HepG2 (cell line): ENCODE data around the gene GLCE. TPM values are rescaled to one million over a fixed set of nuclear protein-coding genes. Genes with fewer than 3 reads are reported as not detected.

Experiments used
- EHMT2 ChIP-seq: fragments of 200-600 bp; sonication (generic); IDR thresholded peaks from 2 replicates; pipeline ENCODE4 v1.7.0; 2017; ENCODE audit warnings: antibody characterized with exemption, low read depth, low read length, borderline replicate concordance
- ERF ChIP-seq: IDR thresholded peaks from 2 replicates; pipeline ENCODE4 v1.6.1; 2018; ENCODE audit warnings: missing biosample characterization, missing genetic modification reagents
- MZF1 ChIP-seq: sonication (generic); formaldehyde crosslinking; IDR thresholded peaks from 2 replicates; pipeline ENCODE4 v1.8.1; 2023; ENCODE audit warnings: mild to moderate bottlenecking, missing genetic modification reagents, borderline replicate concordance
- PAF1 ChIP-seq: IDR thresholded peaks from 2 replicates; pipeline ENCODE4 v1.6.1; 2016; ENCODE audit warnings: missing genetic modification reagents, missing compliant biosample characterization
- SP2 ChIP-seq: sonication (generic); formaldehyde crosslinking; IDR thresholded peaks from 2 replicates; pipeline ENCODE4 v1.5.1; 2020; ENCODE audit warnings: mild to moderate bottlenecking, missing genetic modification reagents
- STAG1 ChIP-seq: sonication (generic); formaldehyde crosslinking; IDR thresholded peaks from 2 replicates; pipeline ENCODE4 v1.4.0; 2020; ENCODE audit warnings: missing genetic modification reagents
- TCF7 ChIP-seq: sonication (generic); IDR thresholded peaks from 2 replicates; pipeline ENCODE4 v1.6.1; 2016; ENCODE audit warnings: antibody characterized with exemption, low read depth
- ZC3H13 ChIP-seq: sonication (generic); formaldehyde crosslinking; IDR thresholded peaks from 2 replicates; pipeline ENCODE4 v1.8.1; 2023; ENCODE audit warnings: mild to moderate bottlenecking, missing genetic modification reagents, moderate library complexity
- ZMYM4 ChIP-seq: sonication (generic); formaldehyde crosslinking; IDR thresholded peaks from 2 replicates; pipeline ENCODE4 v1.8.1; 2023; ENCODE audit warnings: mild to moderate bottlenecking, missing genetic modification reagents
- ZNF317 ChIP-seq: sonication (generic); formaldehyde crosslinking; IDR thresholded peaks from 2 replicates; pipeline ENCODE4 v1.5.0; 2020; ENCODE audit warnings: mild to moderate bottlenecking, missing genetic modification reagents
- ZNF552 ChIP-seq: sonication (generic); formaldehyde crosslinking; IDR thresholded peaks from 2 replicates; pipeline ENCODE4 v1.9.0; 2022; ENCODE audit warnings: missing genetic modification reagents, mild to moderate bottlenecking, borderline replicate concordance
- polyA plus RNA-seq, 8 experiments: library from polyadenylated mRNA; depleted of rRNA in 3 of 8; stranded (reverse) in 7 of 8; unstranded in 1 of 8; fragments of >200 nt; fragmentation: Illumina TruSeq in 4 of 8; extraction: Trizol in 4 of 8; gene quantifications; 2 replicates each; pipeline versions ENCODE4 v1.2.1 to v1.2.3, GENCODE V29; 2011 to 2016; ENCODE audit warnings: low read depth in 4 of 8, missing spikeins in 1 of 8, mixed read lengths in 1 of 8; ENCODE audit not compliant: insufficient read depth in 1 of 8
- total RNA-seq, 5 experiments: library from RNA; depleted of rRNA; stranded (reverse); fragments of >200 nt; fragmentation: Illumina TruSeq; extraction: Trizol; gene quantifications; 2 replicates each; pipeline ENCODE4 v1.2.3, GENCODE V29; 2016; ENCODE audit warnings: low read depth in 1 of 5
- TF ChIP-seq, protein P1 (sequence below): sonication (generic); formaldehyde crosslinking; IDR thresholded peaks from 2 replicates; pipeline ENCODE4 v1.8.1; 2023; ENCODE audit warnings: mild to moderate bottlenecking, missing genetic modification reagents
- TF ChIP-seq, protein P2 (sequence below): sonication (generic); formaldehyde crosslinking; IDR thresholded peaks from 2 replicates; pipeline ENCODE4 v1.4.0; 2020; ENCODE audit warnings: mild to moderate bottlenecking, missing genetic modification reagents
- TF ChIP-seq, protein P3 (sequence below): IDR thresholded peaks from 2 replicates; pipeline ENCODE4 v1.4.0; 2020; ENCODE audit warnings: mild to moderate bottlenecking, missing genetic modification reagents
- TF ChIP-seq, protein P4 (sequence below): sonication (generic); formaldehyde crosslinking; IDR thresholded peaks from 2 replicates; pipeline ENCODE4 v1.4.0; 2020; ENCODE audit warnings: missing genetic modification reagents, borderline replicate concordance
- TF ChIP-seq, protein P5 (sequence below): sonication (generic); formaldehyde crosslinking; IDR thresholded peaks from 2 replicates; pipeline ENCODE4 v1.5.1; 2020; ENCODE audit warnings: mild to moderate bottlenecking, missing genetic modification reagents, borderline replicate concordance

Gene GLCE
- total and polyA plus RNA-seq, 2 of the 13 experiments (the other 11 are each of a cell fraction or from before 2014, with no cell fraction given), result 12.9 to 23.4 TPM

DNA sequence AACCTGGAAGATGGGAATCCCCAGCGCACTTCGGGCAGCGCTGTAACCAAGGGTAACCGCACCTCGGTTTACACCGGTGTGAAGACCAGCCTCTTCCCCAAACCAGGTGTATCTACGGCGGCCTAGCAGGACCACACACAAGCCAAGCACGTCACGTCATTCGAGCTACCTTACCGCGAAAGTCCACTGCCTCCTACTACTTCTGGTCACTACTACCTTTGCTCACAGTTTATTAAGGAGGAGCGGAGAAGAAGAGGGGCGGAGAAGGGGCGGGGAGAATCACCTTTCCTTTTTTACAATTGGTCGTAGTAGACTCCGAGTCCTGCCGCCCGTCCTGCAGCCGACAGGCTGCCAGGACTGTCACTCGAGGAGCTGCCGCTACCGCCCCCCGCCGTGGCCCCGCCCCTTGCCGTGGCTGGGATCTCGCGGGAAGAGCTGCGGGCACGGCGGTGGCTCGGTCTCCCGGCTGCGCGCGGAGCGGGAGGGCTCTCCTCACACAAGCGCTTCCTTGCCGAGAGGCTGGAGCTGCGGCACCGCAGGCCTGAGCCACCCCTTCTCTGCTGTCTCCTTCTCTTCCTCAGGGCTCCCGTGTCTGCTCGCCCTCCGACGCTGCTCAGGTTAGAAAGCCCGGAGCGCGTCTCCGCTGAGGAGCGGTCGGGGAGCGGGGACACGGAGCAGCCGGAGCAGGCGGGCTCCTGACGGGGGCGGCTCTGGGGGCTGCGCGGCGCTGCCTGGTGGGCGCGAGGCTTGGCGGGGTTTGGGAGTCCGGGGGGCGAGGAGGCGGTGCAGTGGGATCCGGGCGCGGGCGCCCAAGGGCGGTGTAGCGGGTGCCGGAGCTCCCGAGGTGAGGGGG lies at the start of gene GLCE (continued):
- TF ChIP-seq, protein P1, sequence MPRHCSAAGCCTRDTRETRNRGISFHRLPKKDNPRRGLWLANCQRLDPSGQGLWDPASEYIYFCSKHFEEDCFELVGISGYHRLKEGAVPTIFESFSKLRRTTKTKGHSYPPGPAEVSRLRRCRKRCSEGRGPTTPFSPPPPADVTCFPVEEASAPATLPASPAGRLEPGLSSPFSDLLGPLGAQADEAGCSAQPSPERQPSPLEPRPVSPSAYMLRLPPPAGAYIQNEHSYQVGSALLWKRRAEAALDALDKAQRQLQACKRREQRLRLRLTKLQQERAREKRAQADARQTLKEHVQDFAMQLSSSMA (CRISPR knock-in tag), result no peak
- TF ChIP-seq SP2 (CRISPR knock-in tag) (peak; percentile 93), MZF1 (CRISPR knock-in tag) (0 out of 2 replicates have a peak, but pooled peaks have one; percentile 80), ZNF552 (CRISPR knock-in tag) (no peak), ZMYM4 (CRISPR knock-in tag) (peak; percentile 89; the same call in 1 of the 2 replicates), STAG1 (no peak), ERF (CRISPR knock-in tag) (0 out of 2 replicates have a peak, but pooled peaks have one; percentile 80), EHMT2 (no peak), ZC3H13 (no peak), PAF1 (CRISPR knock-in tag) (no peak), ZNF317 (CRISPR knock-in tag) (no peak), TCF7 (no peak)
- TF ChIP-seq, protein P2, sequence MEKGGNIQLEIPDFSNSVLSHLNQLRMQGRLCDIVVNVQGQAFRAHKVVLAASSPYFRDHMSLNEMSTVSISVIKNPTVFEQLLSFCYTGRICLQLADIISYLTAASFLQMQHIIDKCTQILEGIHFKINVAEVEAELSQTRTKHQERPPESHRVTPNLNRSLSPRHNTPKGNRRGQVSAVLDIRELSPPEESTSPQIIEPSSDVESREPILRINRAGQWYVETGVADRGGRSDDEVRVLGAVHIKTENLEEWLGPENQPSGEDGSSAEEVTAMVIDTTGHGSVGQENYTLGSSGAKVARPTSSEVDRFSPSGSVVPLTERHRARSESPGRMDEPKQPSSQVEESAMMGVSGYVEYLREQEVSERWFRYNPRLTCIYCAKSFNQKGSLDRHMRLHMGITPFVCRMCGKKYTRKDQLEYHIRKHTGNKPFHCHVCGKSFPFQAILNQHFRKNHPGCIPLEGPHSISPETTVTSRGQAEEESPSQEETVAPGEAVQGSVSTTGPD (CRISPR knock-in tag), result no peak
- TF ChIP-seq, protein P3, sequence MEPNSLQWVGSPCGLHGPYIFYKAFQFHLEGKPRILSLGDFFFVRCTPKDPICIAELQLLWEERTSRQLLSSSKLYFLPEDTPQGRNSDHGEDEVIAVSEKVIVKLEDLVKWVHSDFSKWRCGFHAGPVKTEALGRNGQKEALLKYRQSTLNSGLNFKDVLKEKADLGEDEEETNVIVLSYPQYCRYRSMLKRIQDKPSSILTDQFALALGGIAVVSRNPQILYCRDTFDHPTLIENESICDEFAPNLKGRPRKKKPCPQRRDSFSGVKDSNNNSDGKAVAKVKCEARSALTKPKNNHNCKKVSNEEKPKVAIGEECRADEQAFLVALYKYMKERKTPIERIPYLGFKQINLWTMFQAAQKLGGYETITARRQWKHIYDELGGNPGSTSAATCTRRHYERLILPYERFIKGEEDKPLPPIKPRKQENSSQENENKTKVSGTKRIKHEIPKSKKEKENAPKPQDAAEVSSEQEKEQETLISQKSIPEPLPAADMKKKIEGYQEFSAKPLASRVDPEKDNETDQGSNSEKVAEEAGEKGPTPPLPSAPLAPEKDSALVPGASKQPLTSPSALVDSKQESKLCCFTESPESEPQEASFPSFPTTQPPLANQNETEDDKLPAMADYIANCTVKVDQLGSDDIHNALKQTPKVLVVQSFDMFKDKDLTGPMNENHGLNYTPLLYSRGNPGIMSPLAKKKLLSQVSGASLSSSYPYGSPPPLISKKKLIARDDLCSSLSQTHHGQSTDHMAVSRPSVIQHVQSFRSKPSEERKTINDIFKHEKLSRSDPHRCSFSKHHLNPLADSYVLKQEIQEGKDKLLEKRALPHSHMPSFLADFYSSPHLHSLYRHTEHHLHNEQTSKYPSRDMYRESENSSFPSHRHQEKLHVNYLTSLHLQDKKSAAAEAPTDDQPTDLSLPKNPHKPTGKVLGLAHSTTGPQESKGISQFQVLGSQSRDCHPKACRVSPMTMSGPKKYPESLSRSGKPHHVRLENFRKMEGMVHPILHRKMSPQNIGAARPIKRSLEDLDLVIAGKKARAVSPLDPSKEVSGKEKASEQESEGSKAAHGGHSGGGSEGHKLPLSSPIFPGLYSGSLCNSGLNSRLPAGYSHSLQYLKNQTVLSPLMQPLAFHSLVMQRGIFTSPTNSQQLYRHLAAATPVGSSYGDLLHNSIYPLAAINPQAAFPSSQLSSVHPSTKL (CRISPR knock-in tag), result peak; percentile 31
- TF ChIP-seq, protein P4, sequence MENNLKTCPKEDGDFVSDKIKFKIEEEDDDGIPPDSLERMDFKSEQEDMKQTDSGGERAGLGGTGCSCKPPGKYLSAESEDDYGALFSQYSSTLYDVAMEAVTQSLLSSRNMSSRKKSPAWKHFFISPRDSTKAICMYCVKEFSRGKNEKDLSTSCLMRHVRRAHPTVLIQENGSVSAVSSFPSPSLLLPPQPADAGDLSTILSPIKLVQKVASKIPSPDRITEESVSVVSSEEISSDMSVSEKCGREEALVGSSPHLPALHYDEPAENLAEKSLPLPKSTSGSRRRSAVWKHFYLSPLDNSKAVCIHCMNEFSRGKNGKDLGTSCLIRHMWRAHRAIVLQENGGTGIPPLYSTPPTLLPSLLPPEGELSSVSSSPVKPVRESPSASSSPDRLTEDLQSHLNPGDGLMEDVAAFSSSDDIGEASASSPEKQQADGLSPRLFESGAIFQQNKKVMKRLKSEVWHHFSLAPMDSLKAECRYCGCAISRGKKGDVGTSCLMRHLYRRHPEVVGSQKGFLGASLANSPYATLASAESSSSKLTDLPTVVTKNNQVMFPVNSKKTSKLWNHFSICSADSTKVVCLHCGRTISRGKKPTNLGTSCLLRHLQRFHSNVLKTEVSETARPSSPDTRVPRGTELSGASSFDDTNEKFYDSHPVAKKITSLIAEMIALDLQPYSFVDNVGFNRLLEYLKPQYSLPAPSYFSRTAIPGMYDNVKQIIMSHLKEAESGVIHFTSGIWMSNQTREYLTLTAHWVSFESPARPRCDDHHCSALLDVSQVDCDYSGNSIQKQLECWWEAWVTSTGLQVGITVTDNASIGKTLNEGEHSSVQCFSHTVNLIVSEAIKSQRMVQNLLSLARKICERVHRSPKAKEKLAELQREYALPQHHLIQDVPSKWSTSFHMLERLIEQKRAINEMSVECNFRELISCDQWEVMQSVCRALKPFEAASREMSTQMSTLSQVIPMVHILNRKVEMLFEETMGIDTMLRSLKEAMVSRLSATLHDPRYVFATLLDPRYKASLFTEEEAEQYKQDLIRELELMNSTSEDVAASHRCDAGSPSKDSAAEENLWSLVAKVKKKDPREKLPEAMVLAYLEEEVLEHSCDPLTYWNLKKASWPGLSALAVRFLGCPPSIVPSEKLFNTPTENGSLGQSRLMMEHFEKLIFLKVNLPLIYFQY, result no peak
- TF ChIP-seq, protein P5, sequence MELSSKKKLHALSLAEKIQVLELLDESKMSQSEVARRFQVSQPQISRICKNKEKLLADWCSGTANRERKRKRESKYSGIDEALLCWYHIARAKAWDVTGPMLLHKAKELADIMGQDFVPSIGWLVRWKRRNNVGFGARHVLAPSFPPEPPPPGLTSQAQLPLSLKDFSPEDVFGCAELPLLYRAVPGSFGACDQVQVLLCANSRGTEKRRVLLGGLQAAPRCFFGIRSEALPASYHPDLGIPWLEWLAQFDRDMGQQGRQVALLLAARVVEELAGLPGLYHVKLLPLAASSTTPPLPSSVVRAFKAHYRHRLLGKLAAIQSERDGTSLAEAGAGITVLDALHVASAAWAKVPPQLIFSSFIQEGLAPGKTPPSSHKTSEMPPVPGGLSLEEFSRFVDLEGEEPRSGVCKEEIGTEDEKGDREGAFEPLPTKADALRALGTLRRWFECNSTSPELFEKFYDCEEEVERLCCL, result peak; percentile 76; the same call in 1 of the 2 replicates
